Right cardiac atrium (tissue), 5 donors: ENCODE data around the gene TLE4. TPM values are rescaled to one million over a fixed set of nuclear protein-coding genes. Genes with fewer than 3 reads are reported as not detected.
"Not testable (repeated sequence)": the region's sequence is repeated elsewhere in the genome, so short reads cannot be mapped to it uniquely, and the experiment has no call there.

ENCODE experiments used
- ATAC-seq, 2 donors: fragments of 200-7000 bp; cut with Tn5 transposase; one replicate each; pipeline versions ENCODE4 v1.8.0 to v1.9.1; 2020; ENCODE audit warnings: moderate library complexity in 2 of 2, mild to moderate bottlenecking in 1 of 2
- DNase-seq, 3 donors: peaks; one replicate each; pipeline ENCODE4 v3.0.0-alpha.2; 2020
- H3K27ac ChIP-seq: one replicate; pipeline ENCODE4 v1.5.1; 2013; ENCODE audit warnings: mild to moderate bottlenecking, low read length, control low read depth, moderate library complexity
- H3K27me3 ChIP-seq: one replicate; pipeline ENCODE4 v1.6.1; 2013; ENCODE audit not compliant: control insufficient read depth, insufficient read depth
- H3K4me1 ChIP-seq: one replicate; pipeline ENCODE4 v1.6.1; 2013; ENCODE audit warnings: low read length; ENCODE audit not compliant: control insufficient read depth, insufficient read depth
- H3K4me3 ChIP-seq: one replicate; pipeline ENCODE4 v1.5.1; 2013; ENCODE audit warnings: low read length, control low read depth
- H3K9me3 ChIP-seq: one replicate; pipeline ENCODE4 v1.6.1; 2013; ENCODE audit warnings: low read length; ENCODE audit not compliant: control insufficient read depth
- WGBS: extraction: QIAGEN DNeasy Blood & Tissue Kit; methylation state at CpG from one replicate; pipeline ENCODE4 v1.1.7; 2013; 5-methylcytosine and 5-hydroxymethylcytosine counted together
- intact Hi-C, 4 donors: fragments of 100-400 bp; cut with DNase I; formaldehyde crosslinking; loops; one replicate each; pipeline versions ENCODE4 v1.11.0 to v1.14.0; 2022 to 2023
- polyA plus RNA-seq: library from polyadenylated mRNA; stranded (reverse); fragments of 200-250 nt; gene quantifications from one replicate; pipeline ENCODE4 v1.2.3, GENCODE V29; 2013
- total RNA-seq, 4 donors: library from RNA; stranded (reverse); fragmentation: NEBNext Ultra II Directional; extraction: Animal tissue kit (Norgen Biotek cat#: 25700); gene quantifications; one replicate each; pipeline ENCODE4 v1.2.1, GENCODE V29; 2021
- donor health status: healthy with polysubstance abuse.
- donor health status: DM: no; HTN: yes; CAD: no.
- donor health status: DM: no; HTN: no; CAD: no.
- donor health status: DM: no; HTN: yes; CAD: no; lungs with severe emphysema.
- donor health status: DM: yes; HTN: yes; CAD: no.

Gene TLE4
- total and polyA plus RNA-seq, 5 donors = 5.9 to 20.1 (median 17.6) TPM

GRCh38 chr9:79604149-79604548 is 32.4 kb downstream of the TLE4 start:
- H3K27me3 ChIP-seq = no peaks in the 10 kb centered on the region
- no peak overlapping the region for H3K27ac ChIP-seq
- no peak overlapping the region for H3K4me3 ChIP-seq
- intact Hi-C loops = no loop called here
- DNase-seq (no peak), ATAC-seq (no peak)
- peaks cover 1% of the 10 kb centered on the region for H3K4me1 ChIP-seq
- no peaks in the 10 kb centered on the region for H3K9me3 ChIP-seq

- WGBS = 80% methylated on average over 5 of the region's 5 CpGs
- no peaks in the 10 kb centered on the region for H3K27me3 ChIP-seq
- H3K4me3 ChIP-seq = no peak overlapping the region
- no peak for ATAC-seq
- H3K27ac ChIP-seq = no peak overlapping the region
- H3K9me3 ChIP-seq = no peaks in the 10 kb centered on the region
- no peaks in the 10 kb centered on the region for H3K4me1 ChIP-seq
- no peak for DNase-seq
- intact Hi-C loops = no loop called here
Measured at GRCh38 chr9:79604921-79605562, 33.3 kb downstream of the TLE4 start.

GRCh38 chr9:79606529-79606928 is 34.8 kb downstream of the TLE4 start:
- WGBS = 92% methylated on average over 1 of the region's 1 CpG
- H3K27me3 ChIP-seq, H3K27ac ChIP-seq, intact Hi-C loops, ATAC-seq, H3K4me1 ChIP-seq, H3K4me3 ChIP-seq, DNase-seq, H3K9me3 ChIP-seq: not testable (repeated sequence)

- WGBS = 95% methylated on average over 1 of the region's 1 CpG
- Histone ChIP-seq H3K27me3 (no peaks in the 10 kb centered on the region), H3K9me3 (no peaks in the 10 kb centered on the region), H3K27ac (no peak overlapping the region), H3K4me3 (no peak overlapping the region), H3K4me1 (peaks cover 7% of the 10 kb centered on the region)
- DNase-seq (no peak), ATAC-seq (no peak)
- intact Hi-C loops = no loop called here
Measured at GRCh38 chr9:79609468-79610018, 37.8 kb downstream of the TLE4 start.

- no peaks in the 10 kb centered on the region for H3K27me3 ChIP-seq
- DNase-seq = no peak
- intact Hi-C loops = no loop called here
- 75% methylated on average over 5 of the region's 5 CpGs for WGBS
- H3K4me3 ChIP-seq = no peak overlapping the region
- no peak overlapping the region for H3K27ac ChIP-seq
- H3K9me3 ChIP-seq = no peaks in the 10 kb centered on the region
- ATAC-seq = no peak
- peaks cover 9% of the 10 kb centered on the region for H3K4me1 ChIP-seq
Measured at GRCh38 chr9:79610019-79610631, 38.4 kb downstream of the TLE4 start.

GRCh38 chr9:79610791-79611614 is 39.2 kb downstream of the TLE4 start:
- DNase-seq = no peak
- Histone ChIP-seq H3K27me3 (no peaks in the 10 kb centered on the region), H3K4me1 (peaks cover 9% of the 10 kb centered on the region), H3K4me3 (no peak overlapping the region), H3K9me3 (no peaks in the 10 kb centered on the region), H3K27ac (no peak overlapping the region)
- ATAC-seq = peak in 1 of 2 donors; percentile 51
- WGBS = 79% methylated on average over 4 of the region's 4 CpGs
- intact Hi-C loops = no loop called here

GRCh38 chr9:79613145-79613544 is 41.4 kb downstream of the TLE4 start:
- WGBS = 92% methylated on average over 3 of the region's 3 CpGs
- no peak overlapping the region for H3K27ac ChIP-seq
- no peak overlapping the region for H3K4me3 ChIP-seq
- peaks cover 15% of the 10 kb centered on the region for H3K4me1 ChIP-seq
- no peak for ATAC-seq
- intact Hi-C loops = no loop called here
- H3K27me3 ChIP-seq = no peaks in the 10 kb centered on the region
- no peak for DNase-seq
- H3K9me3 ChIP-seq = no peaks in the 10 kb centered on the region

GRCh38 chr9:79615038-79615437 is 43.3 kb downstream of the TLE4 start:
- Histone ChIP-seq H3K27ac (no peak overlapping the region), H3K9me3 (no peaks in the 10 kb centered on the region), H3K4me3 (no peak overlapping the region), H3K4me1 (peaks cover 15% of the 10 kb centered on the region), H3K27me3 (no peaks in the 10 kb centered on the region)
- DNase-seq (no peak), ATAC-seq (no peak)
- intact Hi-C loops = no loop called here
- WGBS = 67% methylated on average over 5 of the region's 5 CpGs

GRCh38 chr9:79616013-79616412 is 44.2 kb downstream of the TLE4 start:
- intact Hi-C loops = no loop called here
- H3K4me1 ChIP-seq = peaks cover 13% of the 10 kb centered on the region
- no peak overlapping the region for H3K27ac ChIP-seq
- no peaks in the 10 kb centered on the region for H3K27me3 ChIP-seq
- DNase-seq (no peak), ATAC-seq (peak; percentile 37 to 61)
- no peaks in the 10 kb centered on the region for H3K9me3 ChIP-seq
- 63% methylated on average over 4 of the region's 4 CpGs for WGBS
- H3K4me3 ChIP-seq = no peak overlapping the region

GRCh38 chr9:79616971-79617370 is 45.2 kb downstream of the TLE4 start:
- Histone ChIP-seq H3K27me3 (no peaks in the 10 kb centered on the region), H3K4me1 (peaks cover 11% of the 10 kb centered on the region), H3K9me3 (no peaks in the 10 kb centered on the region), H3K4me3 (no peak overlapping the region), H3K27ac (no peak overlapping the region)
- intact Hi-C loops = no loop called here
- ATAC-seq = no peak
- 69% methylated on average over 3 of the region's 3 CpGs for WGBS
- DNase-seq = no peak

GRCh38 chr9:79617395-79617794 is 45.6 kb downstream of the TLE4 start:
- Histone ChIP-seq H3K27ac (no peak overlapping the region), H3K27me3 (no peaks in the 10 kb centered on the region), H3K4me3 (no peak overlapping the region), H3K9me3 (no peaks in the 10 kb centered on the region), H3K4me1 (peaks cover 11% of the 10 kb centered on the region)
- DNase-seq = peak in 2 of 3 donors; percentile 36 to 43
- ATAC-seq = peak; percentile 64 to 67
- WGBS = 51% methylated on average over 4 of the region's 4 CpGs
- intact Hi-C loops = no loop called here
